Ovary (tissue), 3 donors: ENCODE results near the gene ACACB.

Experiments
- POLR2A ChIP-seq: fragments of 450-650 bp; IDR thresholded peaks from one replicate; pipeline ENCODE4 v1.6.1; 2017; ENCODE audit warnings: antibody characterized with exemption, mild to moderate bottlenecking, moderate library complexity
- TF ChIP-seq, protein P1 (sequence below), 3 donors: fragments of 450-650 bp in 2 of 3; fragments of 200-600 bp in 1 of 3; IDR thresholded peaks; one replicate each; pipeline versions ENCODE4 v1.5.1 to v1.8.0; 2016 to 2022; ENCODE audit warnings: antibody characterized with exemption in 3 of 3, mild to moderate bottlenecking in 1 of 3
- donor health status: DM: no; HTN: no; CAD: no.

DNA sequence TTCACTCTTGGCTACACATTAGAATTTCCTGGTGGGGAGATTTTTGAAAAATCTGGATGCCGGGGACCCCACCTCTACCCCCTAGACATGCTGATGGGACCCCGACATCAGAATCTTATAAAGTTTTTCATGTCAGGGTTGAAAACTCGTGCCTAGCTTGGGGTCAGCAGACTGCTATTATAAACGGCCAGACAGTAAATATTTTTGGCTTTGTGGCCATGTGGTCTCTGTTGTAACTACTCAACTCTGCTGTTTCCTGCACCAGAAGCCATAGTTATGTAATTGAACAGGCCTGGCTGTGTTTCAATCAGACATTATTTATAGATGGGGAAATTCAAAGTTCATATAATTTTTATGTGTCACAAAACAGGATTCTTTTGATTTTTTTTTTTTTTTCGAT, 41.6 kb downstream of the ACACB start:
- no peak for TF ChIP-seq POLR2A
- TF ChIP-seq, protein P1, sequence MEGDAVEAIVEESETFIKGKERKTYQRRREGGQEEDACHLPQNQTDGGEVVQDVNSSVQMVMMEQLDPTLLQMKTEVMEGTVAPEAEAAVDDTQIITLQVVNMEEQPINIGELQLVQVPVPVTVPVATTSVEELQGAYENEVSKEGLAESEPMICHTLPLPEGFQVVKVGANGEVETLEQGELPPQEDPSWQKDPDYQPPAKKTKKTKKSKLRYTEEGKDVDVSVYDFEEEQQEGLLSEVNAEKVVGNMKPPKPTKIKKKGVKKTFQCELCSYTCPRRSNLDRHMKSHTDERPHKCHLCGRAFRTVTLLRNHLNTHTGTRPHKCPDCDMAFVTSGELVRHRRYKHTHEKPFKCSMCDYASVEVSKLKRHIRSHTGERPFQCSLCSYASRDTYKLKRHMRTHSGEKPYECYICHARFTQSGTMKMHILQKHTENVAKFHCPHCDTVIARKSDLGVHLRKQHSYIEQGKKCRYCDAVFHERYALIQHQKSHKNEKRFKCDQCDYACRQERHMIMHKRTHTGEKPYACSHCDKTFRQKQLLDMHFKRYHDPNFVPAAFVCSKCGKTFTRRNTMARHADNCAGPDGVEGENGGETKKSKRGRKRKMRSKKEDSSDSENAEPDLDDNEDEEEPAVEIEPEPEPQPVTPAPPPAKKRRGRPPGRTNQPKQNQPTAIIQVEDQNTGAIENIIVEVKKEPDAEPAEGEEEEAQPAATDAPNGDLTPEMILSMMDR (IDR thresholded peaks at IDR 0.05) = no peak
